PFSK-1 (cell line): Measurements from ENCODE around the gene PHF14. TPM values are rescaled to one million over a fixed set of nuclear protein-coding genes. Genes with fewer than 3 reads are reported as not detected.

ENCODE experiments used
- FOXP2 ChIP-seq: optimal IDR thresholded peaks from 2 replicates; pipeline ENCODE3; 2011; ENCODE audit warnings: borderline replicate concordance, control low read depth, inconsistent platforms; ENCODE audit not compliant: insufficient read depth; ENCODE audit errors: extremely low read length, extremely low read depth
- POLR2AphosphoS5 ChIP-seq: IDR thresholded peaks from 2 replicates; pipeline ENCODE4 v1.6.1; 2012; ENCODE audit warnings: low read depth, mild to moderate bottlenecking, control low read depth, low read length, moderate library complexity
- SIN3A ChIP-seq: IDR thresholded peaks from 2 replicates; pipeline ENCODE4 v1.6.1; 2012; ENCODE audit warnings: mild to moderate bottlenecking, low read length, moderate library complexity, borderline replicate concordance; ENCODE audit not compliant: insufficient read depth
- TAF1 ChIP-seq: IDR thresholded peaks from 2 replicates; pipeline ENCODE4 v1.6.1; 2012; ENCODE audit warnings: low read length, control low read depth, borderline replicate concordance; ENCODE audit not compliant: insufficient read depth
- polyA plus RNA-seq: library from polyadenylated mRNA; unstranded; fragments of >200 nt; gene quantifications from one replicate; pipeline ENCODE4 v1.2.1, GENCODE V29; 2012; ENCODE audit warnings: low read depth, missing spikeins; ENCODE audit not compliant: insufficient read length
- TF ChIP-seq, protein P1 (sequence below), 2 experiments: IDR thresholded peaks; 2 replicates each; pipeline versions ENCODE4 v1.6.1 to v1.8.0; 2011 to 2012; ENCODE audit warnings: low read depth in 2 of 2, low read length in 2 of 2, control low read depth in 1 of 2, inconsistent platforms in 1 of 2, mild to moderate bottlenecking in 1 of 2, moderate library complexity in 1 of 2; ENCODE audit not compliant: insufficient read depth in 1 of 2

The PHF14 gene, protein sequence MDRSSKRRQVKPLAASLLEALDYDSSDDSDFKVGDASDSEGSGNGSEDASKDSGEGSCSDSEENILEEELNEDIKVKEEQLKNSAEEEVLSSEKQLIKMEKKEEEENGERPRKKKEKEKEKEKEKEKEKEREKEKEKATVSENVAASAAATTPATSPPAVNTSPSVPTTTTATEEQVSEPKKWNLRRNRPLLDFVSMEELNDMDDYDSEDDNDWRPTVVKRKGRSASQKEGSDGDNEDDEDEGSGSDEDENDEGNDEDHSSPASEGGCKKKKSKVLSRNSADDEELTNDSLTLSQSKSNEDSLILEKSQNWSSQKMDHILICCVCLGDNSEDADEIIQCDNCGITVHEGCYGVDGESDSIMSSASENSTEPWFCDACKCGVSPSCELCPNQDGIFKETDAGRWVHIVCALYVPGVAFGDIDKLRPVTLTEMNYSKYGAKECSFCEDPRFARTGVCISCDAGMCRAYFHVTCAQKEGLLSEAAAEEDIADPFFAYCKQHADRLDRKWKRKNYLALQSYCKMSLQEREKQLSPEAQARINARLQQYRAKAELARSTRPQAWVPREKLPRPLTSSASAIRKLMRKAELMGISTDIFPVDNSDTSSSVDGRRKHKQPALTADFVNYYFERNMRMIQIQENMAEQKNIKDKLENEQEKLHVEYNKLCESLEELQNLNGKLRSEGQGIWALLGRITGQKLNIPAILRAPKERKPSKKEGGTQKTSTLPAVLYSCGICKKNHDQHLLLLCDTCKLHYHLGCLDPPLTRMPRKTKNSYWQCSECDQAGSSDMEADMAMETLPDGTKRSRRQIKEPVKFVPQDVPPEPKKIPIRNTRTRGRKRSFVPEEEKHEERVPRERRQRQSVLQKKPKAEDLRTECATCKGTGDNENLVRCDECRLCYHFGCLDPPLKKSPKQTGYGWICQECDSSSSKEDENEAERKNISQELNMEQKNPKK
- 13.3 TPM for polyA plus RNA-seq

DNA sequence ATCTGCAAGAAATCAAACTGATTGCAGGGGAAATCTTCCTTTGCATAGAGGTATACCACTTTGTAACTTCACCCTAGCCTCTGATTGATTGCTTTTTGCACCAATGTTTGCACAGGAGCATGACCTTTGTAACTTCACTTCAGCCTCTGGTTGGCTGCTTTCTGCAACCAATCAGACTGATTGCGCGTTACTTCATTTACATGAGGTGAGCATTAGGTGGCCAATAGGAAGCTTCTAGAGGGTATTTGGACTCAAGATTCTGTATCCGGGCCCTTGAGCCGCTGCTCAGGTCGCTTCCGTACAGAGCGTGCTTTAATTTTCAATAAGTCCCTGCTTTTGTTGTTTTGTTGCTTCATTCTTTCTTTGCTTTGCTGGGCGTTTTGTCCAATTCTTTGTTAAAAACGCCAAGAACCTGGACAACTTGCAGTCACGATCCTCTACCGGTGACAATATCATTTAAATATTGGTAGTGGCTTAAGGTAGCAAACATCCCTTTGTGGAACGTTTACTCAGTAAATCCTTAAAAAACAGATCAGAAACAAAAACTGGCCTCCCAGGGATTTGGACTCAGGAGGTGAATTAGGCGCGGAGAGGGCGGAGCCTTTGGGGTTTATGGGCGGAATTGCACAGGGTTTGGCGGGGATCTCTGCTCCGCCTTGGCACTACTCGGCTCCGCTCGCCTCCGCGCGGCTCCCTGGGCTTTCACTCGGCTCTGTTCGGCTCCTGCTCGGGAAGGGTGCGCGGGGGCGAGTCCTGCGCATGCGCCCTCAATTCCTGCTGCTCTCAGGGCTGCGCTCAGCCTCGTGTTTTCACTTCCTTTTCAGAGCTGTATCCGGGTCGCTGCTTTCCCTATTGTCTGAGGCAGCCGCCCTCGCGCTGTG lies at the start of gene PHF14:
PHF14 (plus strand) TSS at position 812 of the 881 bp plus-strand sequence. CDS start 452 bp downstream, outside the sequence.
- TF ChIP-seq FOXP2 (peak; percentile 33), POLR2AphosphoS5 (peak; percentile 95), SIN3A (no peak), TAF1 (peak; percentile 91; the same call in 1 of the 2 replicates)
- TF ChIP-seq, protein P1, sequence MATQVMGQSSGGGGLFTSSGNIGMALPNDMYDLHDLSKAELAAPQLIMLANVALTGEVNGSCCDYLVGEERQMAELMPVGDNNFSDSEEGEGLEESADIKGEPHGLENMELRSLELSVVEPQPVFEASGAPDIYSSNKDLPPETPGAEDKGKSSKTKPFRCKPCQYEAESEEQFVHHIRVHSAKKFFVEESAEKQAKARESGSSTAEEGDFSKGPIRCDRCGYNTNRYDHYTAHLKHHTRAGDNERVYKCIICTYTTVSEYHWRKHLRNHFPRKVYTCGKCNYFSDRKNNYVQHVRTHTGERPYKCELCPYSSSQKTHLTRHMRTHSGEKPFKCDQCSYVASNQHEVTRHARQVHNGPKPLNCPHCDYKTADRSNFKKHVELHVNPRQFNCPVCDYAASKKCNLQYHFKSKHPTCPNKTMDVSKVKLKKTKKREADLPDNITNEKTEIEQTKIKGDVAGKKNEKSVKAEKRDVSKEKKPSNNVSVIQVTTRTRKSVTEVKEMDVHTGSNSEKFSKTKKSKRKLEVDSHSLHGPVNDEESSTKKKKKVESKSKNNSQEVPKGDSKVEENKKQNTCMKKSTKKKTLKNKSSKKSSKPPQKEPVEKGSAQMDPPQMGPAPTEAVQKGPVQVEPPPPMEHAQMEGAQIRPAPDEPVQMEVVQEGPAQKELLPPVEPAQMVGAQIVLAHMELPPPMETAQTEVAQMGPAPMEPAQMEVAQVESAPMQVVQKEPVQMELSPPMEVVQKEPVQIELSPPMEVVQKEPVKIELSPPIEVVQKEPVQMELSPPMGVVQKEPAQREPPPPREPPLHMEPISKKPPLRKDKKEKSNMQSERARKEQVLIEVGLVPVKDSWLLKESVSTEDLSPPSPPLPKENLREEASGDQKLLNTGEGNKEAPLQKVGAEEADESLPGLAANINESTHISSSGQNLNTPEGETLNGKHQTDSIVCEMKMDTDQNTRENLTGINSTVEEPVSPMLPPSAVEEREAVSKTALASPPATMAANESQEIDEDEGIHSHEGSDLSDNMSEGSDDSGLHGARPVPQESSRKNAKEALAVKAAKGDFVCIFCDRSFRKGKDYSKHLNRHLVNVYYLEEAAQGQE (IDR thresholded peaks at IDR 0.05; ENCODE audit: insufficient read depth in 1 of 2, low read depth in 2 of 2, low read length in 2 of 2), result no peak; a peak in 1 of 4 replicates

DNA sequence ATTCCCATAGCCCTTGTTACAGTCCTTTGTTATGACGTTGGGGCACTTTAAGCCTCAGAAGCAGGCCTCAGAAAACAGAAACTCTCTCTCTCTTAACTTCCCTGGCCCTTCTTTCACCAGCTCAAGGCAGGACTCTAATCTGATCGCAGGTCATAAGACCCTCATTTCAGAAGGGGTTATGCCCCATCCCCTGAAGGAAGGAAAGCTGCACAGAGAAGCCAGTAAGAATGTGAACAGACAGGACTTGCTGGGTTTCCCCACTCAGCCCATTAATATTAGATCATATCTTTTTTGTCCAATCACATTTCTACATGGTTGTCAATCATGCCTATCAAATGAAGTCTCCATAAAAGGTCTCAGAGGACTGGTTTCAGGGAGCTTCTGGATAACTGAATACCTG lies 49.3 kb upstream of the PHF14 start:
- no peak for TF ChIP-seq TAF1

DNA sequence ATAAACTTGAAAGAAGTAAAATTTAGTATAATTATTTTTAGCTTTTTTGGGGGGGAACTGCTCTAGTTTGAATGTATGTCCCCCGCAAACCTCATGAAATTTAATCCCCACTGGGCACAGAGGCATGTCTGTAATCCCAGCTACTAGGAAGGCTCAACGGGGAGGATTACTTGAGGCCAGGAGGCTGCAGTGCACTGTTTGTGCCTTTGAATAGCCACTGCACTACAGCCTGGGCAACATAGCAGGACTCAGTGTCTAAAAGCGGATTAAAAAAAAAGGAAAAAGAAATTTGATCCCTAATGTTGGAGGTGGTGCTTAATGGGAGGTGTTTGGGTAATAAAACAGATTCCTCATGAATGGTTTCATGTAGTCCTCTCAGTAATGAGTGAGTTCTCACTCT lies 43.1 kb upstream of the PHF14 start:
- TF ChIP-seq POLR2AphosphoS5, result no peak
- TF ChIP-seq TAF1, result no peak
- TF ChIP-seq FOXP2, result no peak
- no peak for TF ChIP-seq SIN3A
- TF ChIP-seq, protein P1 (IDR thresholded peaks at IDR 0.05; ENCODE audit: insufficient read depth in 1 of 2, low read depth in 2 of 2, low read length in 2 of 2), result no peak

DNA sequence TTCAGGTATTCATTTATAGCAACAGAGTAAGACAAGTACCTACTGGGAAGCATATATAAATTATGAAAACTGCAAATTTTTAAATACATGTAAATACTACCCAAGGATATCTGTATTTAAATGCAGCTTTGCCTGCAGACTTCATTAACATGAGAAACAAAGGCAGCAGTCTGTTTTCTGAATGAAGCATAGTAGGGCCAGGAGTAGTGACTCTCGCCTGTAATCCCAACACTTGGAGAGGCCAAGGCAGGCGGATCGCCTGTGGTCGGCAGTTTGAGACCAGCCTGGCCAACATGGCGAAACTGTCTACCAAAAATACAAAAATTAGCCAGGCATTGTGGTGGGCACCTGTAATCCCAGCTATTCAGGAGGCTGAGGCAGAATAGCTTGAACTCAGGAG lies 42.5 kb upstream of the PHF14 start:
- no peak for TF ChIP-seq FOXP2

DNA sequence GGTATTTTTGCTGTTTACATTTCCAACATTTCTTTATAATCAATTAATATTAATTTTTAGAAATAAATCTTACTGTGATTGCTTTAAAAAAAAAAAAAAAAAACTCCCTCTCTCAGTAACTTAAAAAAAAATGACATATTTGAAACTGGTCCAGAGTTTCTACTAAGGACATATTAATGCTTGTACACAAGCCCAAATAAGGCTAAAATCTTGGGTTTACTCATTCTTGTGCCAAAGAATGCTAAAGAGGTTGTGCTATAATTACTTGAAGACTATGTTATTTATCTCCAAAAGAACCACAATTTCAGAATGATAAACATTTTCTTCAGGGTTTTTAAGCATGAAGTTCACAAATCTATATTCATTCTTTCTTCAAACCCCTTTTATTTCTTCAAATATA lies 39.4 kb upstream of the PHF14 start:
- TF ChIP-seq, protein P1 (IDR thresholded peaks at IDR 0.05; ENCODE audit: insufficient read depth in 1 of 2, low read depth in 2 of 2, low read length in 2 of 2), result no peak
- TF ChIP-seq FOXP2, result no peak
- TF ChIP-seq TAF1, result no peak
- TF ChIP-seq POLR2AphosphoS5, result no peak
- TF ChIP-seq SIN3A, result no peak
